IPS-15b (cell line): ENCODE data around the gene PPFIA1.

ENCODE experiments used
- H3K27me3 ChIP-seq: one replicate; pipeline ENCODE4 v1.6.1; 2013; ENCODE audit warnings: low read length; ENCODE audit not compliant: control insufficient read depth, insufficient read depth
- H3K36me3 ChIP-seq: one replicate; pipeline ENCODE4 v1.6.1; 2013; ENCODE audit warnings: low read length; ENCODE audit not compliant: control insufficient read depth, insufficient read depth
- H3K4me1 ChIP-seq: one replicate; pipeline ENCODE4 v1.6.1; 2013; ENCODE audit warnings: mild to moderate bottlenecking, low read length; ENCODE audit not compliant: control insufficient read depth, insufficient read depth
- H3K4me3 ChIP-seq: one replicate; pipeline ENCODE4 v1.5.1; 2013; ENCODE audit warnings: low read depth, low read length
- H3K9ac ChIP-seq: one replicate; pipeline ENCODE4 v1.6.1; 2013; ENCODE audit warnings: low read depth, mild to moderate bottlenecking, low read length
- H3K9me3 ChIP-seq: one replicate; pipeline ENCODE4 v1.6.1; 2013; ENCODE audit warnings: mild to moderate bottlenecking, low read length; ENCODE audit not compliant: control insufficient read depth, insufficient read depth

PPFIA1 gene

DNA sequence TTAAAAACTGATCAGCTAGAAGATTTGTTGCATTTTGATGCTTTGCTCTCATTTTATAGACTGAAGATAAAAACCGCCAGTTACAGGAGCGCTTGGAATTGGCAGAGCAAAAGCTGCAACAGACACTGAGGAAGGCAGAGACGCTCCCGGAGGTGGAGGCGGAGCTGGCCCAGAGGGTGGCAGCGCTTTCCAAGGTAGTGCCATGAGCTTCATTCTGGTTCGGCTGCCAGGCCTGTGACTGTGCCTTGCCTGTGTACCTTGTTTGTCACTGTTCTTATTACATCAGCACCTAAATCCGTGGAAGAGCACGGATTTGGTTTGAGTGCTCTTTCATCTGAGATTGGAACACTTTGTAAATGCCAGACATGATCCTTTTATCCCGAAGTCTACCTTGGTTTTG lies 61.4 kb downstream of the PPFIA1 start:
- no peaks in the 10 kb centered on the region for H3K9me3 ChIP-seq
- peaks cover 44% of the 10 kb centered on the region for H3K36me3 ChIP-seq
- H3K27me3 ChIP-seq, result no peaks in the 10 kb centered on the region
- H3K9ac ChIP-seq, result no peak overlapping the region
- H3K4me1 ChIP-seq, result no peaks in the 10 kb centered on the region
- no peak overlapping the region for H3K4me3 ChIP-seq

DNA sequence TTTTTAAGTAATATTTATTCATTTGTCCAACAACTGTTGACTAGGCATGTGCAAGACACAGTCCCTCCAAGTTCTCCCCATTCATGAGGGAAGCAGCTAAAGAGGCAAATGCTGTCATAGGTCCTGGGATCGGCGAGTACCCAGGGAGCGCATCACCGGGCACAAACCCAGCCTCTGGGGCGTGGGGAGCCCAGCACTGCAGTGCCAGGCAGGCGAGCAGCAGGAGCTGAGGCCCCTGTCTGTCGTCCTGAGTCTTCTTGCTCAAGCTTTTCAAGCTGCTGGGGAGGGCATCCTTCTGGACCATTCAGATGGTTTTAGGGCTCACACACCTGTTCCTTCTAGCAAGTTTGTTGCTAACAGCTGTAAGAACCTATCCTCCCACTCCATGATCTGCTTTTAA lies 62.1 kb downstream of the PPFIA1 start:
- H3K4me3 ChIP-seq, result no peak overlapping the region
- H3K27me3 ChIP-seq, result no peaks in the 10 kb centered on the region
- no peaks in the 10 kb centered on the region for H3K4me1 ChIP-seq
- H3K9me3 ChIP-seq, result no peaks in the 10 kb centered on the region
- no peak overlapping the region for H3K9ac ChIP-seq
- peaks cover 47% of the 10 kb centered on the region for H3K36me3 ChIP-seq

DNA sequence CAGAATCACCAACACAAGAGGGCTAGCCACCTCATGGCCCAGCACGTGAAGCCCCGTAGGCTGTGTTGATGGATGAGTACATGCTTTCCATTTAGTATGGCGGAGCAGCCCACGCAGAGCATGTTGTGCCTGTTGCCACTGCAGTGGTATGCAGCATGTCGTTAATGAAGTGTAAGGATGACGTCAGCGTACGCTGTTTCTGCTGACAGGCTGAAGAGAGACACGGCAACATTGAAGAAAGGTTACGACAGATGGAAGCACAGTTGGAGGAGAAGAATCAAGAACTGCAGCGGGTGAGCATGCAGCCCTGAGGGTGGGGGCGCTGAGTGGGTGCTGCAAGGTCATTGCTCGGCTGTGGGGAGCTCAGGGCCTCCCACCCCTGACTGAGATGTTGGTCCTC lies 62.8 kb downstream of the PPFIA1 start:
- no peaks in the 10 kb centered on the region for H3K9me3 ChIP-seq
- no peaks in the 10 kb centered on the region for H3K4me1 ChIP-seq
- peaks cover 46% of the 10 kb centered on the region for H3K36me3 ChIP-seq
- no peak overlapping the region for H3K4me3 ChIP-seq
- no peaks in the 10 kb centered on the region for H3K27me3 ChIP-seq
- no peak overlapping the region for H3K9ac ChIP-seq

DNA sequence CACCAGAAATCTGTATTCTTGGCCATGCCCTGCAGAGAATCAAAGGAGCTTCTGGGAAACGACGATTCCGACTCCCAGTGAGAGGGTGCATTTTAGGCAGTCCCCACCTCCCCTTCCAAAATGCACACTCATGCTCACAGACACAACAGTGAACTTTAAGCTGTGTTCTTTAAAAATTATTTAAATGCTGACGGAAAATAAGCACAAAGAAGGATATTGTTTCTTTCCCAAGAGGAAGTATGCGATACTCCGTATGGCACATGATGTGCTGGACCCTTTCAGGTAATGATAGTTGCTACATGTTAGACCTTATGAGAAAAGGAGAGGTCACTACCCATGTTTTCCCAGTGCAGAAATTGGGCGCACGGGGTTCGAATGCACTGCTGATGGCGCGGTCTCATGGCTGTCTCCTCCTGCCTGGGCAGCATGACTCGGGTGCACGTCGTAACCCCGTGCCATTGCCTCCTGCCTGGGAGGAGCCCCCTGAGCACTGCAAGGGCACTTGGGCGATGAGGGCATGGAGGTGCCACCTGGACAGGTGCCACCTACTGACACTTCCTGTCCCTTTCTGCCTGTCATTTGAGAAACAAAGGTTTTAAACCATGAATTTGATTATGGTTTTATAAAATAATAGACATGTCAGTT lies 64.0 kb downstream of the PPFIA1 start:
- H3K36me3 ChIP-seq, result peaks cover 57% of the 10 kb centered on the region

DNA sequence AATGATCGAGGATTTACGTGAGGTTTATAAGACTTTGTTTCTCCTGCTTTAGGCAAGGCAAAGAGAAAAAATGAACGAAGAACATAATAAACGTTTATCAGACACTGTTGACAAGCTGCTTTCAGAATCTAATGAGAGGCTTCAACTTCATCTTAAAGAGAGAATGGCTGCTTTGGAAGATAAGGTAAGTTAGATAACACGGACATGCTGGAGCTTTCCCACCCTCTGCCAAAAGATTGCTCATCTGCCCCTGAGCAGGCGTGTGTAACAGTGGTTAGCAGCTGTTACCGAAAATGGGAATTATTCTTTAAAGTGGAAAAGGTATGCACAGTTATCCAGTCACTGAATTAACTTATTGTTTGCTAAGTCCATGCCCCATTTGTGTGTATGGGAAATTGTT lies 65.0 kb downstream of the PPFIA1 start:
- Histone ChIP-seq H3K9me3 (no peaks in the 10 kb centered on the region), H3K36me3 (peaks cover 66% of the 10 kb centered on the region)

More for the DNA sequence above, 64.0 kb downstream of the PPFIA1 start:
- Histone ChIP-seq H3K4me3 (no peak overlapping the region), H3K9me3 (no peaks in the 10 kb centered on the region), H3K9ac (no peak overlapping the region), H3K27me3 (no peaks in the 10 kb centered on the region), H3K4me1 (no peaks in the 10 kb centered on the region)

DNA sequence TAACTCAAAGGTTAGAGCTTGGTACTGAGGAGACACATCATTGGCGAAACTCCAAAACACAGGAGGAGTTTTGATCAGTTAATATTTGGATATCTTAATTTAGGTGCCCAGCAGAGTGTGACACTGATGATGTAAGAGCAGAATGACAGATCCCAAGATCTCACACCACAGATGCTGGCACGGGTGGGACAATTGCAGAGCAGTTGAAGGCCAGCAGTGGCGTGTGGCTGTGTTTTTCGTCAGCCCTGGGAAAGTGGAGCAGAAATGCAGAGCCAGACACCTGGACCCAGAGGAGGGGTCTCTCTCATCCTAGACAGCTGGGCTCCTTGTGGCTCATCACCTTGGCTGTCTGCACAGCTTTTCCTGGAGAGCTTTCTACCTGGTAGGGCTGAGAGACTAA lies 68.1 kb downstream of the PPFIA1 start:
- Histone ChIP-seq H3K9me3 (no peaks in the 10 kb centered on the region), H3K4me1 (no peaks in the 10 kb centered on the region), H3K27me3 (no peaks in the 10 kb centered on the region), H3K4me3 (no peak overlapping the region), H3K9ac (no peak overlapping the region), H3K36me3 (peaks cover 68% of the 10 kb centered on the region)

More for the DNA sequence above, 65.0 kb downstream of the PPFIA1 start:
- H3K27me3 ChIP-seq, result no peaks in the 10 kb centered on the region
- H3K9ac ChIP-seq, result no peak overlapping the region
- no peak overlapping the region for H3K4me3 ChIP-seq
- no peaks in the 10 kb centered on the region for H3K4me1 ChIP-seq

DNA sequence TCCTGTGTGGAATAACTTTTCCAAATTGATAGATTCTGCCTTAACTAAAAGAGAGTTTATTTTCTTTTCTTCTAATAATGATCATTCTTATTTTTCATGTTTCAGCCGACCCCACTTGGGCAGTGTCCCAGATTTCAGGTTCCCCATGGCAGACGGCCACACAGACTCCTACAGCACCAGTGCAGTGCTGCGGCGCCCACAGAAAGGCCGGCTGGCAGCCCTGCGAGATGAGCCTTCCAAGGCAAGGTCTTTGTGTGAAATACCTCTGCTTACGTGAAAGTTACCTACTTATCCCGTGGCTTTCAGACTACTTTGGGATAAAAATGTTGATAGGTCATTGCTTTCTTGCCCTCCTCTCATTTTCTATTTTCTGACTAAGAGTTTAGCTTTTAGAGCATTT lies 68.6 kb downstream of the PPFIA1 start:
- Histone ChIP-seq H3K27me3 (no peaks in the 10 kb centered on the region), H3K9ac (no peak overlapping the region), H3K4me1 (no peaks in the 10 kb centered on the region), H3K4me3 (no peak overlapping the region), H3K36me3 (peaks cover 68% of the 10 kb centered on the region), H3K9me3 (no peaks in the 10 kb centered on the region)

DNA sequence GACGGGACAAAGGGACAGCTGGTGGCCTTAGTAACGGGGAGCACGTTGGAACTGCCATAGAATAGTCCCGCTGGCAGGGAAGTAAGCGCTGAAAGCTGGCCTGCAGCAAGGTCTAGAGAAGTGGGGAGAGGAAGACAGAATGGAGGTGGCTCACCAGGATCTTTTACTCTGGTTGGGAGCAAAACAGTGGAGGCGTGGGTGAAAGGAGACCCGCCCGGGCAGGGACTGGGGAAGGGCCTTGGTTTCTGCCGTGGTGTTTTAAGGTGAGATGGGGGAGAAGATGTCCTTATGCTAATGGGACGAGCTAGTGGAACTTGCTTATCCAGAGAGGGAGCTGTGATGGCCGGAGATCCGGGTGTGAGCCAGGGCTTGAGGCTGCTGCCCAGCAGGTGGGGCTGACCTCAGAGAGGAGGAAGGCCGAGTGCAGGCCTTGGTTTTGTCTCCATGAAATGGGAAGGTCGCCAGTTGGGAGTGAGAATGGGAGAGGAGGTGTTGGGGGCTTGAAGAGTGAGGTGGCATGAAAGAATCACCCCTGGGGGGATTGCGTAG lies 71.5 kb downstream of the PPFIA1 start:
- Histone ChIP-seq H3K27me3 (no peaks in the 10 kb centered on the region), H3K9me3 (no peaks in the 10 kb centered on the region), H3K9ac (no peak overlapping the region), H3K36me3 (peaks cover 53% of the 10 kb centered on the region), H3K4me1 (no peaks in the 10 kb centered on the region), H3K4me3 (no peak overlapping the region)

DNA sequence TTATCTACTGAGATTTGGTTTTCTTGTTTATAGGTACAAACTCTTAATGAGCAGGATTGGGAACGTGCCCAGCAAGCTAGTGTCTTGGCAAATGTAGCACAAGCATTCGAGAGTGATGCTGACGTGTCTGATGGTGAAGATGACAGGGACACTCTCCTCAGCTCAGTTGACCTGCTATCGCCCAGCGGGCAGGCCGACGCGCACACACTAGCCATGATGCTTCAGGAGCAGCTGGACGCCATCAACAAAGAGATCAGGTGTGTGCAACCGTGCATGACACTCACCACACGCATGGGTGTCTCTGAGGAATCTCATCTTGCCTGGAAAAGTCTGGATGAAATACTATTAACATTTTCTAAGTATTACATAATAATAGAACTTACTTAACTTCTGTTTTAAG lies 73.1 kb downstream of the PPFIA1 start:
- Histone ChIP-seq H3K4me1 (no peaks in the 10 kb centered on the region), H3K27me3 (no peaks in the 10 kb centered on the region), H3K36me3 (peaks cover 50% of the 10 kb centered on the region), H3K9ac (no peak overlapping the region), H3K4me3 (no peak overlapping the region), H3K9me3 (no peaks in the 10 kb centered on the region)

DNA sequence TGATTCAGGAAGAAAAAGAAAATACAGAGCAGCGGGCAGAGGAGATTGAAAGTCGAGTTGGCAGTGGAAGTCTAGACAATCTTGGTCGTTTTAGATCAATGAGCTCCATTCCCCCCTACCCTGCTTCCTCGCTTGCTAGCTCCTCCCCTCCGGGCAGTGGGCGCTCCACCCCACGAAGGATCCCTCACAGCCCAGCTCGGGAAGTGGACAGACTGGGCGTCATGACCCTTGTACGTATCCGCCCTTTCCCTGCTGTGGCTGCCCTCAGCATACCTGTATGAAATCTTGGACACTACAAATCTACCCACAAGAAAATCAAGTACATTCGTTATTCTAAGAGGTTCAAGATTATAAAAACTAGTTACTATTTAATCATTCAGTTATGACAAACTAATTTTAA lies 77.7 kb downstream of the PPFIA1 start:
- H3K4me1 ChIP-seq, result no peaks in the 10 kb centered on the region
- H3K27me3 ChIP-seq, result no peaks in the 10 kb centered on the region
- no peaks in the 10 kb centered on the region for H3K9me3 ChIP-seq
- peaks cover 28% of the 10 kb centered on the region for H3K36me3 ChIP-seq
- no peak overlapping the region for H3K4me3 ChIP-seq
- no peak overlapping the region for H3K9ac ChIP-seq

DNA sequence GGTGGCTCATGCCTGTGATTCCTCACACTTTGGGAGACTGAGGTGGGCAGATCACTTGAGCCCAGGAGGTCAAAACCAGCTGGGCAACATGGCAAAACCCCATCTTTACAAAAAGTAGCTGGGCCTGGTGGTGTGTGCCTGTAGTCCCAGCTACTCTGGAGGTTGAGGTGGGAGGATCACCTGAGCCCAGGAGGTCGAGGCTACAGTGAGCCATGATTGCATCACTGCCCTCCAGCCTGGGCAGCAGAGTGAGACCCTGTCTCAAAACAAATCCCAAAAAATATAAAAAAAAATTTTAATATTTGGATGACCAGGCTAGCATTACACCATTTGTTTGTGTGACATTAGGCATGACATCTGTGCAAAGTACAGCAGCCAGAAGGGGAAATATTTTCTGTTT lies 78.1 kb downstream of the PPFIA1 start:
- Histone ChIP-seq H3K9me3 (no peaks in the 10 kb centered on the region), H3K4me3 (no peak overlapping the region), H3K4me1 (no peaks in the 10 kb centered on the region), H3K9ac (no peak overlapping the region), H3K36me3 (peaks cover 24% of the 10 kb centered on the region), H3K27me3 (no peaks in the 10 kb centered on the region)

DNA sequence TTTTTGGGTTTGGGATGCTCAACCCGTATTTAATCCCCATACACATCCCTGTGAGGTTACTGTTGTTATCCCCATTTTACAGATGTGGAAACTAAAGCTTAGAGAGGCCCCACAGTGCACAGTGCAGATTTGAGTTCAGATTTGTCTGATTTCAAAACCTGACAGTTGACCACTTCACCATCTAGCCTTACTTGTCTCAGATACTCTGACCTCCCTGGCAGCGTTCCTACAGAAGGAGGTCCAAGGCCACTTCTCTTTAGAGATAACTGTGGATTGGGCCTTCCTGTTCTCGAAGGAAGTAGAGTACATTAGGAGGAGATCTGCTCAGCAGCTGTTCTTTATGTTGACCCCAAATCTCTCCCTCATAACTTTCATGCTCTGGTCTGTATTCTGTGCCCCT lies 81.2 kb downstream of the PPFIA1 start:
- Histone ChIP-seq H3K36me3 (peaks cover 44% of the 10 kb centered on the region), H3K4me3 (no peak overlapping the region)

More for the DNA sequence above, 81.2 kb downstream of the PPFIA1 start:
- H3K4me1 ChIP-seq, result no peaks in the 10 kb centered on the region
- H3K9me3 ChIP-seq, result no peaks in the 10 kb centered on the region
- H3K27me3 ChIP-seq, result no peaks in the 10 kb centered on the region
- no peak overlapping the region for H3K9ac ChIP-seq
